Upper lobe of left lung (tissue), 6 donors: ENCODE results near the gene MAGI2. TPM values are rescaled to one million over a fixed set of nuclear protein-coding genes. Genes with fewer than 3 reads are reported as not detected.

Experiments used
- ATAC-seq, 2 donors: fragments of 200-7000 bp; cut with Tn5 transposase; one replicate each; pipeline ENCODE4 v1.9.1; 2022; ENCODE audit warnings: mild to moderate bottlenecking in 2 of 2, moderate library complexity in 2 of 2; ENCODE audit not compliant: low FRiP score in 2 of 2
- DNase-seq, 2 donors: peaks; one replicate each; pipeline ENCODE4 v3.0.0-alpha.2; 2019 to 2020
- H3K27ac ChIP-seq, 4 donors: fragments of 200-600 bp; sonication (generic); one replicate each; pipeline ENCODE4 v1.5.1; 2016 to 2019
- H3K27me3 ChIP-seq, 4 donors: fragments of 200-600 bp; sonication (generic); one replicate each; pipeline ENCODE4 v1.5.1; 2017 to 2019
- H3K36me3 ChIP-seq, 4 donors: fragments of 200-600 bp; sonication (generic); one replicate each; pipeline ENCODE4 v1.5.1; 2016 to 2019
- H3K4me1 ChIP-seq, 4 donors: fragments of 200-600 bp; sonication (generic); one replicate each; pipeline ENCODE4 v1.5.1; 2018 to 2019
- H3K4me3 ChIP-seq, 4 donors: fragments of 200-600 bp; sonication (generic); one replicate each; pipeline ENCODE4 v1.5.1; 2017 to 2019; ENCODE audit warnings: mild to moderate bottlenecking in 2 of 4, moderate library complexity in 1 of 4
- H3K9me3 ChIP-seq, 4 donors: fragments of 200-600 bp; sonication (generic); one replicate each; pipeline ENCODE4 v1.5.1; 2018 to 2019
- CTCF ChIP-seq, 6 experiments: fragments of 450-650 bp in 4 of 6; fragments of 200-600 bp in 2 of 6; sonication (generic) in 2 of 6; IDR thresholded peaks; one replicate each; pipeline ENCODE4 v1.5.1; 2016 to 2019; ENCODE audit warnings: antibody characterized with exemption in 6 of 6
- EP300 ChIP-seq, 4 donors: sonication (generic); formaldehyde crosslinking; IDR thresholded peaks; one replicate each; pipeline ENCODE4 v1.5.1; 2017; ENCODE audit warnings: antibody characterized with exemption in 4 of 4, control low read depth in 2 of 4
- POLR2A ChIP-seq, 4 donors: fragments of 450-650 bp; IDR thresholded peaks; one replicate each; pipeline ENCODE4 v1.5.1; 2016 to 2017; ENCODE audit warnings: antibody characterized with exemption in 4 of 4, mild to moderate bottlenecking in 2 of 4
- POLR2AphosphoS5 ChIP-seq, 2 donors: sonication (generic); formaldehyde crosslinking; IDR thresholded peaks; one replicate each; pipeline ENCODE4 v1.5.1; 2017; ENCODE audit warnings: antibody characterized with exemption in 2 of 2
- WGBS, 2 donors: methylation state at CpG; one replicate each; pipeline ENCODE4 v1.1.5; 2017 to 2018; 5-methylcytosine and 5-hydroxymethylcytosine counted together
- total RNA-seq, 6 donors: library from RNA; depleted of rRNA in 4 of 6; stranded (reverse); fragments of >200 nt in 4 of 6; gene quantifications; one replicate each; pipeline versions ENCODE4 v1.1.0 to v1.2.1, GENCODE V29; 2016 to 2021
- donor health status: DM: no; HTN: no; CAD: no; lungs with moderate emphysema.
- donor health status: DM: no; HTN: yes; CAD: no; lungs with severe emphysema.

The MAGI2 gene
- total RNA-seq, 6 donors from 2014 or later, result 7.9 to 84.9 (median 11.8) TPM

- no peaks in the 10 kb centered on the region for H3K27me3 ChIP-seq
- H3K4me3 ChIP-seq, result no peak overlapping the region
- ATAC-seq, result no peak
- H3K9me3 ChIP-seq, result no peaks in the 10 kb centered on the region
- DNase-seq, result no peak
- no peaks in the 10 kb centered on the region for H3K36me3 ChIP-seq
- no peaks in the 10 kb centered on the region for H3K4me1 ChIP-seq
- WGBS, 2 donors, result 76 to 85% methylated on average over 4 of the region's 4 CpGs
- TF ChIP-seq CTCF (IDR thresholded peaks at IDR 0.05) (no peak), POLR2A (IDR thresholded peaks at IDR 0.05) (no peak), POLR2AphosphoS5 (IDR thresholded peaks at IDR 0.05) (no peak), EP300 (IDR thresholded peaks at IDR 0.05) (no peak)
- H3K27ac ChIP-seq, result no peak overlapping the region
These were observed 955.6 kb downstream of the MAGI2 start for GRCh38 chr7:78497728-78498427.

GRCh38 chr7:78496096-78496630 lies 957.3 kb downstream of the MAGI2 start:
- H3K4me1 ChIP-seq, result no peaks in the 10 kb centered on the region
- TF ChIP-seq CTCF (IDR thresholded peaks at IDR 0.05) (no peak), EP300 (IDR thresholded peaks at IDR 0.05) (no peak), POLR2A (IDR thresholded peaks at IDR 0.05) (no peak), POLR2AphosphoS5 (IDR thresholded peaks at IDR 0.05) (no peak)
- 67 to 68% methylated on average over 4 of the region's 4 CpGs for WGBS, 2 donors
- no peak overlapping the region for H3K4me3 ChIP-seq
- no peaks in the 10 kb centered on the region for H3K36me3 ChIP-seq
- DNase-seq (no peak), ATAC-seq (no peak)
- no peaks in the 10 kb centered on the region for H3K27me3 ChIP-seq
- H3K9me3 ChIP-seq, result no peaks in the 10 kb centered on the region
- no peak overlapping the region for H3K27ac ChIP-seq

DNA sequence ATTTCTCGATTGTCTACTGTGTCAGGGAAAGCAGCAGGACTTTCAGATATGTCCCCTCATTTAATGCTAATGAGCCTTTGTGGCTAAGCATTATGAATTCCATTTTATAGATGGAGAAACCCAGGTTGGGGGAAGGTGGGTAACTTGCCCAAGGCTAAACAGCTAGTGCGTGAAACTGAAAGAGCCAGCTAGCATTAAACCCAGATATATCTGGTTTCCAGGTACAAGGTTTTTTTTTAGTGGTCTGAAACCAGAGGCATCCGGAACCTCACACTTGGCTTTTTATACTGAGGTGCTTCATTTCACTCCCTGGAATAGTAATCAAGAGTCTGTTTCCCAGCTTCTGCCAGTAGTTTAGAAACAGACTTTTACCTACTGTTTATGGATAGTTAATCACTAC lies 960.1 kb downstream of the MAGI2 start:
- Histone ChIP-seq H3K27me3 (no peaks in the 10 kb centered on the region), H3K9me3 (no peaks in the 10 kb centered on the region), H3K4me1 (peaks cover 0 to 10% (median 3%) of the 10 kb centered on the region in 4 donors), H3K36me3 (no peaks in the 10 kb centered on the region), H3K27ac (no peak overlapping the region), H3K4me3 (no peak overlapping the region)
- TF ChIP-seq POLR2AphosphoS5 (IDR thresholded peaks at IDR 0.05), result no peak
- no peak for TF ChIP-seq EP300 (IDR thresholded peaks at IDR 0.05)
- TF ChIP-seq CTCF (IDR thresholded peaks at IDR 0.05), result no peak
- ATAC-seq, result no peak
- DNase-seq, result no peak
- 92 to 96% methylated on average over 3 of the region's 3 CpGs for WGBS, 2 donors

GRCh38 chr7:78492146-78492545 lies 961.3 kb downstream of the MAGI2 start:
- Histone ChIP-seq H3K27ac (no peak overlapping the region), H3K27me3 (no peaks in the 10 kb centered on the region), H3K9me3 (no peaks in the 10 kb centered on the region), H3K4me1 (peaks cover 0 to 10% (median 3%) of the 10 kb centered on the region in 4 donors), H3K4me3 (no peak overlapping the region), H3K36me3 (no peaks in the 10 kb centered on the region)
- TF ChIP-seq POLR2A (IDR thresholded peaks at IDR 0.05) (no peak), CTCF (IDR thresholded peaks at IDR 0.05) (no peak), EP300 (IDR thresholded peaks at IDR 0.05) (no peak), POLR2AphosphoS5 (IDR thresholded peaks at IDR 0.05) (no peak)
- no peak for ATAC-seq
- WGBS, 2 donors, result 93 to 94% methylated on average over 1 of the region's 1 CpG
- no peak for DNase-seq

GRCh38 chr7:78490524-78490923 lies 962.9 kb downstream of the MAGI2 start:
- TF ChIP-seq POLR2A (IDR thresholded peaks at IDR 0.05), result no peak
- TF ChIP-seq EP300 (IDR thresholded peaks at IDR 0.05), result no peak
- no peak for TF ChIP-seq POLR2AphosphoS5 (IDR thresholded peaks at IDR 0.05)
- no peak for TF ChIP-seq CTCF (IDR thresholded peaks at IDR 0.05)
- no peak overlapping the region for H3K4me3 ChIP-seq
- no peaks in the 10 kb centered on the region for H3K9me3 ChIP-seq
- H3K36me3 ChIP-seq, result no peaks in the 10 kb centered on the region
- DNase-seq (no peak), ATAC-seq (no peak)
- H3K27ac ChIP-seq, result no peak overlapping the region
- no peaks in the 10 kb centered on the region for H3K27me3 ChIP-seq
- peaks cover 0 to 10% (median 3%) of the 10 kb centered on the region in 4 donors for H3K4me1 ChIP-seq
